SKM-1 treated with dmso at 0.1 percent for 144 hours (cell line): Measurements from ENCODE around the gene MRAP2.

Source experiments
- DNase-seq: peaks from one replicate; lab custom pipeline; 2025; ENCODE audit not compliant: unreplicated experiment; lab: John Stamatoyannopoulos, UW

MRAP2 gene, protein sequence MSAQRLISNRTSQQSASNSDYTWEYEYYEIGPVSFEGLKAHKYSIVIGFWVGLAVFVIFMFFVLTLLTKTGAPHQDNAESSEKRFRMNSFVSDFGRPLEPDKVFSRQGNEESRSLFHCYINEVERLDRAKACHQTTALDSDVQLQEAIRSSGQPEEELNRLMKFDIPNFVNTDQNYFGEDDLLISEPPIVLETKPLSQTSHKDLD

DNA sequence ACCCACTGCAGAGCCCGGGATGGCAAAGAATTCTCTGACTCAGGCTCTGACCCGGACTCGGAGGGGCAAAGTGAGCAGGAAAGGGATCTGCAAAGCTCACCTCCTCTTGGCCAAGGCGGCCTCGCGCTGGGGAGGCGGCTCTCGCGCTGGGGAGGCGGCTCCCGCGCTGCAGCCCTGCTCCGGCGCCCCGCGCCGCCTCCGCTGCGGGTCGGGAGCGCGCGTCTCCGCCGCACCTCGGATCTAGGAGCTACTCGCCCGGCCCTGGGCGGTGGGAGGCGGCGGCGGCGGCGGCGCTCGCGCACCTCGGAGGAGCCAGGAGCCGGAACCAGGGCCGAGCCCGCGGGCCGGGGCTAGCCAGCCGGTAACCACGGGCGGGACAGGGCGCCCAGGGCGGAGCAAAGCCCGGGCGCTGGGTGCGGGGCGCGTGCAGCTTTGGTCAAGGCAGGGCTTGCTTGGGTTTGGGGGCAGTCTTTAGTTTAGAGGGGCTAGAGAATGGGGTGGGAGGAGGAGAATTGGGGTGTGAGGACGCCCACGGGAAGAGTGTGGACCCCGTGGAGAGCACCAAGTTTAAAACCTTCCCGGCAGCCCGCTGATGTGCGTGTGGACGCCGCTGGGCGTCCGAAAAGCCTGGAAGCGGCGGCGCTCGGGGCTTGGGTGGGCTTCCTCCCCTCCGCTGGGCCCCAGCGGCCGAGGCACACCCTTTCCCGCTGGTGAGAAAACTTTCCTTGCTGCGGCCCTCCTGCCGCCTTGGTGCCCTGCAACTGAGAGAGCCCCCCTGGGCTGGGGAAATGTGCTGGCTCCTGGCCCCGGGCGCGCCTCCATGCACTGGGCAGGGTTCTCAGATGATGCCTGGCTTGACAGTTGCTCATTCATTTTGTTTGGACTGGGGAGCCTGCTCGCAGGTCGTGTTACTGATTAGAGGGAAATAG, at the start of gene MRAP2:
Gene MRAP2, plus strand, starts transcription at position 250 of the 929 bp plus-strand sequence. CDS start 21,547 bp downstream, outside the sequence.
- DNase-seq, result peak; percentile 4

DNA sequence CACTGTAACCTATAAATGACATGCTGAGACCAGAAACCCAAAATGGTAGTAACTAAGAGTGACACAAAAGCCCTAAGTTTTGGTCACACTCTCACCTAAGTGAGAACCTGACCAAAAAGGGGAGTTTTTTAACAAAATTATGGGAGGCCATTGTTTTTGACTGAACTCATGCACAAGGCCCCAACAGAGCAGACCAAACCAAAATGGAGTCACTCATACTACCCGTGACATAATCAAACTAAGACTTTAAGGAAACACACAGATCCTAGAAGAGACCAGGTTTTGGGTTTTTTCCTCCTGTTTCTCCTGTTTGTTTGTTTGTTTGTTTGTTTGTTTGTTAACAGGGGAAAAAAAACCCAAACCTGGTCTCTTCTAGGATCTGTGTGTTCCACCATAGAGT, 49.2 kb upstream of the MRAP2 start:
- no peak for DNase-seq

GRCh38 chr6:83985308-83985713, 48.3 kb upstream of the MRAP2 start:
- no peak for DNase-seq

DNA sequence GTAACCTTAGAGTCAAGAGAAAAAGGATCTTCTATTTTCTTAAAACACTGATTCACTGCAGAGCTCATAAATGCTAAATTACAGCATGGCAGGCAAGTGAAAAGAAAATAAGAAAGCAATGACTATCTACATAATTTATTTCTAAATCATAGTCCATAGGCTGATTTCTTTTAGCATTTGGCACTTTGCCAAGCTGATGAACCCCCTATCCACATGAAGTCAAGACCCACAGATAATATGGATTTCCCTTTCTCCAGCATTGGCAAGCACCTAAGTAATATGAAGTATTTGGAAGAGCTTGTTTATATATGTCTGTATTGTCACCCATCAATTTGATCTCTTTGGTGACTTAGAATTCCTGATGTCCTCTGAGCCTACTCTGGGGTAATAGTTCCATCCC, 47.9 kb upstream of the MRAP2 start:
- no peak for DNase-seq

GRCh38 chr6:83998021-83998584, 35.5 kb upstream of the MRAP2 start:
- no peak for DNase-seq

- no peak for DNase-seq
Measured at GRCh38 chr6:84001119-84001518, 32.5 kb upstream of the MRAP2 start.

DNA sequence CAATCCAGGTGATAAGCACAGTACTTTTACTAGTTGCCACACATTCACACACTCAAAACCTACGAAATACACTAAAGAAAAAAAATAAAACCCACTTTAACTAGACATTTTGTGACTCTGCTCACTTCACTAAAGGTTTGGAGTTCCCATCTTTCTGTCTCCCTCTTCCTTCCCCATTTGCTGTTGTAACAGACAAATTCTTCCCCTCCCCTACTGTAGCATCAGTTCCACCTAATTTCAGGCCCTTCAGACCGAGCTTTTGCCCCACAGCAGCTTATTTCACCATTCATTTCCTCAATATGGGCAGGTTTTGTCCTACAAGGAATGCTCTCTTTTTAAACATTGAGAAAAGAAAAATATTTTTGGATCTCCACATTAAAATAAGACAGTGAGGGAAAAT, 31.3 kb upstream of the MRAP2 start:
- DNase-seq, result no peak

DNA sequence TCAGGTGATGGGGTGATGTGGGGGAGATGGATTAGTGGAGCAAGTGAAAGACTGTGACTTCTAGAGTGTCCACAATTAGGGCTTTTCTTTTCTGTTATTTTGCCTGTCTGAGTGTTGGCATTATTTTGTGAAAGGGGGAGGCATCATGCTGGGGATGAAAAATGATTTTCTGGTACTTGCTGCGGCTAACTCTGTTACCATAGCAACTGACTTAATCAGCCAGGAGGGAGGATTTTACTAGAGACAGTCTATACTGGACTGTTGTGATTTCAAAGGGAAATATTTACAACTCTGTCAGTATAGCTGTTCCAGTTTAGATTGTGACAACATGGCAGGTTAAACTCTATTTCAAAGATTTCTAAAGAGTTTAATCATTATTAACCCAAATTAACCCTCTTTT, 30.4 kb upstream of the MRAP2 start:
- no peak for DNase-seq

GRCh38 chr6:84003654-84004053, 29.9 kb upstream of the MRAP2 start:
- no peak for DNase-seq

GRCh38 chr6:84007871-84008270, 25.7 kb upstream of the MRAP2 start:
- DNase-seq, result peak; percentile 57

DNA sequence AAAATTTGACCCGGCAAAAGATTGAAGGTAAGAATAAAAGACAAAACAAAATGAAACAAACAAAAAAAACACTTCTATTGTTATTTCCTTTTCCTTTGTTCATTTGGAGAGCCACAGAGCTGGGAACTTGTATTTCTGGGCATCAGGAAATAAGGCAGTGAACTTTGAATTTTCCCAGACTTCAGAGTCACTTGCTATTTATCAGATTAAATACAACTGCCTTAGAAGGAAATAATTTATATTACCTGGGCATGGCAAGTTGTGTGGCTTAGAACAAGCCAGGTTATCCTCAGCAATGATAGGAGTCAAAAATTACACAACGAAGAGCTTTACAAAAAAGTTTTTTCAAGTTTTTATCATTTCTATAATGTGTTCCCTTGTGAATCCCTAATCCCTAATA, 20.2 kb upstream of the MRAP2 start:
- no peak for DNase-seq

- no peak for DNase-seq
Measured at GRCh38 chr6:84013931-84014330, 19.6 kb upstream of the MRAP2 start.

- no peak for DNase-seq
Measured at GRCh38 chr6:84016029-84016428, 17.5 kb upstream of the MRAP2 start.

- no peak for DNase-seq
Measured at GRCh38 chr6:84017709-84018452, 15.7 kb upstream of the MRAP2 start.

GRCh38 chr6:84018453-84019061, 15.0 kb upstream of the MRAP2 start:
- DNase-seq, result no peak

DNA sequence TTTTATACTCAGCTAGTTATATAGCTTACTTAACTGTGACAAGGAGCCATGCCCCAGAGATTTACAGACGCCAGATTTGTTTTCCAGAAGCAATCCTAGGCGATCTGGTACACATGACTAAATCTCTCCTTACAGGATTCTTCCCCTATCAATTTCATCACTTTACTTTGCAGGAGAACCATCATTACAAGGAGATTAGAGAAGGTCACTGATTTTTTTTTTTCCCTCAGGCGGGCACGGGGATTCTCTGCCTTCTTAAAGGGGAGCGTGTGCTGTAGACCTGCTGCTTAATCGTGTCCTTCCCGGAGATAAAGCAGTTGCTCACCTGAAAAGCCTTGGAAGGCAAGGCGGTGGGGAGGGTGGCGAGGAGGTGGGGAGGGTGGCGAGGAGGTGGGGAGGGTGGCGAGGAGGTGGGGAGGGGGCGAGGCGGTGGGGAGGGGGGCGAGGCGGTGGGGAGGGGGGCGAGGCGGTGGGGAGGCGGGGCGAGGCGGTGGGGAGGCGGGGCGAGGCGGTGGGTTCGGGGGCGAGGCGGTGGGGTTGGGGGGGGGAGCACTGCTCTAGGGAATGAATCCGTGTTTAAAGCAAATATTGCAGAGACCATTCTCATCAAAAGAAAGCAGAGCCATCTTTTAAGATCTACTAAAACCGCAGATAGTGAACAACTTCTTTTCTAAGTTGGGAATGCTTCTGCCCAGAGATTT, 14.3 kb upstream of the MRAP2 start:
- no peak for DNase-seq

DNA sequence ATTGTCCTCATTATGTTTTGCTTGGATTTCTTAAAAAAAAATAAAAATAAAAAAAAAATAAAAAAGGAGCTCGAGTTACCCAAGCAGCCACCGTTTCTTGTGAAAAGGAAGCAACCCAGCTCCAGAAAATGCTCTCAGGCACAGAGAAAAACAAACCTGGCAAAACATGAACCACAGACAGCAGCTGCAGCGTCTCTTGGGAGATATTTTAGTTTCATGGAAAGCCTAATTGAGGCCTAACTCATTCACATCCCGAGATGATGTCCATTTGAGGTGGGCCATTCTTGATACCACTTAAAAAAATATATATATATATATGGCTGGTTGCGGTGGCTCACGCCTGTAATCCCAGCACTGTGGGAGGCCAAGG, 13.7 kb upstream of the MRAP2 start:
- DNase-seq, result no peak

DNA sequence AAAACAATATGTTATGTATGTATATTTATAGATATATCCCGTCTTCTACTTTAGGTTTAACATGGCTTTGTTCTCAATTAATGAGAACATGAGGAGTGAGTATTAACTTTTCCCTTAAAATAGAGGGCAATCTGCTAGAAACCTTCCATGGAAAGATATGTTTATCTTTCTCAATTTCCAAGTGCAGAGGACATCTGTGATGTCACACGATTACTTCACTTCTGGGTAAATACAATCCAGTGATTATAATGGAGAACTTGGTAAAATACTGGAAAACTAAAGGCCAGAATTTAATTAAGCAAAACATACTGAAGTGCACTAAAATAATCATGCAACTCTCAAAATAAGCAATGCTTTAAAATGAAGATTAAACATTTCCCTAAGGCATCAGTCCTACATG, 11.9 kb upstream of the MRAP2 start:
- no peak for DNase-seq

GRCh38 chr6:84026721-84027164, 6.8 kb upstream of the MRAP2 start:
- DNase-seq, result no peak
